Neutrophil (primary cell): Measurements from ENCODE around the gene SMC1B.

ENCODE experiments used
- H3K27ac ChIP-seq: fragments of 200-600 bp; sonication (generic); 2 replicates; pipeline ENCODE4 v1.5.1; 2016; ENCODE audit warnings: mild to moderate bottlenecking, moderate library complexity
- H3K27me3 ChIP-seq: fragments of 200-600 bp; sonication (generic); 2 replicates; pipeline ENCODE4 v1.6.0; 2016; ENCODE audit warnings: mild to moderate bottlenecking
- H3K36me3 ChIP-seq: fragments of 200-600 bp; sonication (generic); 2 replicates; pipeline ENCODE4 v1.5.1; 2017
- H3K4me1 ChIP-seq, 2 experiments: fragments of 200-600 bp in 1 of 2; sonication (generic) in 1 of 2; 1 replicate in 1 of 2; 2 replicates in 1 of 2; pipeline versions ENCODE4 v1.5.1 to v1.6.1; 2013 to 2016; ENCODE audit warnings: low read depth in 1 of 2, low read length in 1 of 2, mild to moderate bottlenecking in 1 of 2, moderate library complexity in 1 of 2; ENCODE audit not compliant: control insufficient read depth in 1 of 2, insufficient read depth in 1 of 2
- H3K4me3 ChIP-seq, 2 experiments: fragments of 200-600 bp in 1 of 2; sonication (generic) in 1 of 2; 1 replicate in 1 of 2; 2 replicates in 1 of 2; pipeline ENCODE4 v1.5.1; 2013 to 2016; ENCODE audit warnings: low read depth in 1 of 2, low read length in 1 of 2, mild to moderate bottlenecking in 1 of 2, moderate library complexity in 1 of 2
- H3K9me3 ChIP-seq: fragments of 200-600 bp; sonication (generic); 2 replicates; pipeline ENCODE4 v1.5.1; 2016
- CTCF ChIP-seq: fragments of 200-600 bp; sonication (generic); IDR thresholded peaks from 2 replicates; pipeline ENCODE4 v1.5.1; 2016; ENCODE audit warnings: antibody characterized with exemption

The SMC1B gene

GRCh38 chr22:45351956-45352355 is 61.4 kb downstream of the SMC1B start:
- Histone ChIP-seq H3K4me3 (no peak overlapping the region), H3K4me1 (no peaks in the 10 kb centered on the region), H3K27ac (no peak overlapping the region), H3K27me3 (no peaks in the 10 kb centered on the region), H3K36me3 (no peaks in the 10 kb centered on the region), H3K9me3 (no peaks in the 10 kb centered on the region)
- TF ChIP-seq CTCF = no peak

- no peaks in the 10 kb centered on the region for H3K27me3 ChIP-seq
- no peaks in the 10 kb centered on the region for H3K4me1 ChIP-seq
- no peak overlapping the region for H3K4me3 ChIP-seq
- H3K36me3 ChIP-seq = no peaks in the 10 kb centered on the region
- H3K27ac ChIP-seq = no peak overlapping the region
- no peak for TF ChIP-seq CTCF
- H3K9me3 ChIP-seq = no peaks in the 10 kb centered on the region
These were observed 63.5 kb downstream of the SMC1B start for GRCh38 chr22:45349916-45350315.

GRCh38 chr22:45344334-45344733 is 69.1 kb downstream of the SMC1B start:
- H3K4me1 ChIP-seq = no peaks in the 10 kb centered on the region
- TF ChIP-seq CTCF = no peak
- H3K36me3 ChIP-seq = peaks cover 39% of the 10 kb centered on the region
- no peak overlapping the region for H3K27ac ChIP-seq
- H3K4me3 ChIP-seq = no peak overlapping the region
- no peaks in the 10 kb centered on the region for H3K27me3 ChIP-seq
- no peaks in the 10 kb centered on the region for H3K9me3 ChIP-seq

- Histone ChIP-seq H3K4me3 (no peak overlapping the region), H3K27me3 (no peaks in the 10 kb centered on the region), H3K36me3 (peaks cover 51% of the 10 kb centered on the region), H3K9me3 (no peaks in the 10 kb centered on the region), H3K27ac (no peak overlapping the region), H3K4me1 (no peaks in the 10 kb centered on the region)
- TF ChIP-seq CTCF = no peak
These were observed 70.3 kb downstream of the SMC1B start for GRCh38 chr22:45343143-45343542.

GRCh38 chr22:45341498-45341897 is 71.9 kb downstream of the SMC1B start:
- Histone ChIP-seq H3K36me3 (peaks cover 64% of the 10 kb centered on the region), H3K4me3 (no peak overlapping the region), H3K27ac (no peak overlapping the region), H3K4me1 (no peaks in the 10 kb centered on the region), H3K27me3 (no peaks in the 10 kb centered on the region), H3K9me3 (no peaks in the 10 kb centered on the region)
- TF ChIP-seq CTCF = no peak

GRCh38 chr22:45340323-45340722 is 73.1 kb downstream of the SMC1B start:
- H3K27me3 ChIP-seq = no peaks in the 10 kb centered on the region
- no peaks in the 10 kb centered on the region for H3K9me3 ChIP-seq
- H3K4me1 ChIP-seq = no peaks in the 10 kb centered on the region
- H3K36me3 ChIP-seq = peaks cover 76% of the 10 kb centered on the region
- H3K4me3 ChIP-seq = no peak overlapping the region
- TF ChIP-seq CTCF = no peak
- no peak overlapping the region for H3K27ac ChIP-seq
